HG02970 (cell line): ENCODE measurements around the gene AFF1.

Experiments used
- ATAC-seq: cut with Tn5 transposase; IDR thresholded peaks from one replicate; pipeline ENCODE4 v1.9.1; 2021; ENCODE audit warnings: mild to moderate bottlenecking, moderate library complexity, moderate number of reproducible peaks; ENCODE audit not compliant: unreplicated experiment, low FRiP score

AFF1 gene

GRCh38 chr4:86947501-86948120 lies 12.8 kb downstream of the AFF1 start:
- ATAC-seq, result no peak

GRCh38 chr4:86948276-86948675 lies 13.5 kb downstream of the AFF1 start:
- no peak for ATAC-seq

GRCh38 chr4:86950831-86951525 lies 16.2 kb downstream of the AFF1 start:
- no peak for ATAC-seq

GRCh38 chr4:86955888-86956451 lies 21.2 kb downstream of the AFF1 start:
- no peak for ATAC-seq

GRCh38 chr4:86957215-86957614 lies 22.4 kb downstream of the AFF1 start:
- ATAC-seq, result no peak

- no peak for ATAC-seq
These were observed 25.0 kb downstream of the AFF1 start for GRCh38 chr4:86959588-86960500.

- ATAC-seq, result no peak
These were observed 25.7 kb downstream of the AFF1 start for GRCh38 chr4:86960557-86960961.

- ATAC-seq, result no peak
These were observed 26.3 kb downstream of the AFF1 start for GRCh38 chr4:86961116-86961515.

GRCh38 chr4:86961605-86962295 lies 26.9 kb downstream of the AFF1 start:
- ATAC-seq, result peak; percentile 85

- ATAC-seq, result no peak
These were observed 28.9 kb downstream of the AFF1 start for GRCh38 chr4:86963697-86964096.

- ATAC-seq, result no peak
These were observed 30.5 kb downstream of the AFF1 start for GRCh38 chr4:86965019-86965976.

- ATAC-seq, result no peak
These were observed 32.3 kb downstream of the AFF1 start for GRCh38 chr4:86967073-86967472.

GRCh38 chr4:86967798-86968197 lies 33.0 kb downstream of the AFF1 start:
- no peak for ATAC-seq

GRCh38 chr4:86968547-86968946 lies 33.7 kb downstream of the AFF1 start:
- no peak for ATAC-seq

- ATAC-seq, result no peak
These were observed 35.9 kb downstream of the AFF1 start for GRCh38 chr4:86970447-86971354.

GRCh38 chr4:86971355-86971683 lies 36.5 kb downstream of the AFF1 start:
- no peak for ATAC-seq

GRCh38 chr4:86972997-86973396 lies 38.2 kb downstream of the AFF1 start:
- ATAC-seq, result no peak

GRCh38 chr4:86973668-86974067 lies 38.9 kb downstream of the AFF1 start:
- no peak for ATAC-seq
